Suprapubic skin (tissue), 4 donors: ENCODE data around the gene C6orf62. TPM values are rescaled to one million over a fixed set of nuclear protein-coding genes. Genes with fewer than 3 reads are reported as not detected.
"Not testable (repeated sequence)": the region's sequence is repeated elsewhere in the genome, so short reads cannot be mapped to it uniquely, and the experiment has no call there.

Source experiments
- DNase-seq, 2 donors: peaks; one replicate each; pipeline ENCODE4 v3.0.0-alpha.2; 2019; ENCODE audit warnings: low spot score in 2 of 2
- H3K27ac ChIP-seq: fragments of 200-600 bp; sonication (generic); one replicate; pipeline ENCODE4 v1.5.1; 2019
- H3K27me3 ChIP-seq: fragments of 200-600 bp; sonication (generic); one replicate; pipeline ENCODE4 v1.5.1; 2019
- H3K36me3 ChIP-seq: fragments of 200-600 bp; sonication (generic); one replicate; pipeline ENCODE4 v1.5.1; 2019
- H3K4me1 ChIP-seq: fragments of 200-600 bp; sonication (generic); one replicate; pipeline ENCODE4 v1.5.1; 2019
- H3K4me3 ChIP-seq: fragments of 200-600 bp; sonication (generic); one replicate; pipeline ENCODE4 v1.5.1; 2019; ENCODE audit warnings: mild to moderate bottlenecking
- H3K9me3 ChIP-seq: fragments of 200-600 bp; sonication (generic); one replicate; pipeline ENCODE4 v1.5.1; 2019
- CTCF ChIP-seq, 2 donors: fragments of 200-600 bp in 1 of 2; fragments of 450-650 bp in 1 of 2; sonication (generic) in 1 of 2; IDR thresholded peaks; one replicate each; pipeline ENCODE4 v1.5.1; 2016 to 2019; ENCODE audit warnings: antibody characterized with exemption in 2 of 2, mild to moderate bottlenecking in 1 of 2, moderate library complexity in 1 of 2
- EP300 ChIP-seq: sonication (generic); formaldehyde crosslinking; IDR thresholded peaks from one replicate; pipeline ENCODE4 v1.6.1; 2017; ENCODE audit warnings: antibody characterized with exemption
- POLR2A ChIP-seq, 2 donors: fragments of 450-650 bp; IDR thresholded peaks; one replicate each; pipeline ENCODE4 v1.6.1; 2017; ENCODE audit warnings: antibody characterized with exemption in 2 of 2, mild to moderate bottlenecking in 2 of 2, moderate library complexity in 2 of 2
- POLR2AphosphoS5 ChIP-seq, 3 donors: sonication (generic); formaldehyde crosslinking; IDR thresholded peaks; one replicate each; pipeline ENCODE4 v1.6.1; 2017; ENCODE audit warnings: antibody characterized with exemption in 3 of 3
- WGBS: methylation state at CpG from one replicate; pipeline ENCODE4 v1.1.5; 2018; 5-methylcytosine and 5-hydroxymethylcytosine counted together
- total RNA-seq, 4 donors: library from RNA; depleted of rRNA; stranded (reverse); fragments of >200 nt; gene quantifications; one replicate each; pipeline ENCODE4 v1.1.0, GENCODE V29; 2016

C6orf62 gene
- total RNA-seq, 4 donors from 2014 or later = 36.5 to 69.2 (median 55.5) TPM

DNA sequence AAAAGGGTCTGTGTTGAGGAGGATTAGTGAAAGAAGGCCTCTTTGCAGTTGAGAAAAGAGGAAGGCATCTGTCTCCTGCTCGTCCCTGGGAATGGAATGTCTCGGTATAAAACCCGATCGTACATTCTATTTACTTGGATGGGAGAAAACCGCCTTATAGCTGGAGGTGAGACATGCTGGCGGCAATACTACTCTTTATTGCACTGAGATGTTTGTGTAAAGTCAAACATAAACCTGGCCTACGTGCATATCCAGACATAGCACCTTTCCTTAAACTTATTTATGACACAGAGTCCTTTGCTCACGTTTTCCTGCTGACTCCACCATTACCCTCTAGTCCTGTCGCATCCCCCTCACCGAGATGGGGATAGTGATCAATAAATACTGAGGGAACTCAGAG lies 56.7 kb downstream of the C6orf62 start:
- H3K27ac ChIP-seq = no peak overlapping the region
- H3K4me1 ChIP-seq = peaks cover 24% of the 10 kb centered on the region
- peaks cover 29% of the 10 kb centered on the region for H3K36me3 ChIP-seq
- H3K27me3 ChIP-seq = no peaks in the 10 kb centered on the region
- WGBS = 92% methylated on average over 10 of the region's 10 CpGs
- no peak for TF ChIP-seq EP300
- no peak for TF ChIP-seq POLR2AphosphoS5 (IDR thresholded peaks at IDR 0.05)
- TF ChIP-seq CTCF (IDR thresholded peaks at IDR 0.05) = no peak
- TF ChIP-seq POLR2A (IDR thresholded peaks at IDR 0.05) = no peak
- no peak overlapping the region for H3K4me3 ChIP-seq
- no peak for DNase-seq
- H3K9me3 ChIP-seq = no peaks in the 10 kb centered on the region

DNA sequence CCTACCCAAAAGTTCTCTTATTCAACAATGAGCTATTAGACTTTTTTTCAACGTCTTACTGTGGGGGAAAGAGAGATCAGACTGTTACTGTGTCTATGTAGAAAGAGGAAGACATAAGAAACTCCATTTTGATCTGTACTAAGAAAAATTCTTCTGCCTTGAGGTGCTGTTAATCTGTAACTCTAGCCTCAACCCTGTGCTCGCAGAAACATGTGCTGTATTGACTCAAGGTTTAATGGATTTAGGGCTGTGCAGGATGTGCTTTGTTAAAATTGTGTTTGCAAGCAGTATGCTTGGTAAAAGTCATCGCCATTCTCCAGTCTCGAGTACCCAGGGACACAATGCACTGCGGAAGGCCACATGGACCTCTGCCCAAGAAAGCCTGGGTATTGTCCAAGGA lies 57.2 kb downstream of the C6orf62 start:
- 82% methylated on average over 5 of the region's 5 CpGs for WGBS
- H3K9me3 ChIP-seq, H3K27ac ChIP-seq, H3K27me3 ChIP-seq, H3K4me3 ChIP-seq, DNase-seq: not testable (repeated sequence)
- Histone ChIP-seq H3K4me1 (peaks cover 24% of the 10 kb centered on the region), H3K36me3 (peaks cover 33% of the 10 kb centered on the region)

- DNase-seq = no peak
Measured at GRCh38 chr6:24660105-24660504, 58.8 kb downstream of the C6orf62 start.

GRCh38 chr6:24659561-24659960 lies 59.4 kb downstream of the C6orf62 start:
- Histone ChIP-seq H3K9me3 (no peaks in the 10 kb centered on the region), H3K36me3 (peaks cover 33% of the 10 kb centered on the region), H3K4me1 (peaks cover 10% of the 10 kb centered on the region), H3K27ac (no peak overlapping the region), H3K4me3 (no peak overlapping the region), H3K27me3 (no peaks in the 10 kb centered on the region)
- no peak for DNase-seq
- TF ChIP-seq EP300 (no peak), POLR2A (IDR thresholded peaks at IDR 0.05) (no peak), CTCF (IDR thresholded peaks at IDR 0.05) (no peak), POLR2AphosphoS5 (IDR thresholded peaks at IDR 0.05) (no peak)
- WGBS = 46% methylated on average over 1 of the region's 1 CpG

More at GRCh38 chr6:24660105-24660504, 58.8 kb downstream of the C6orf62 start:
- peaks cover 37% of the 10 kb centered on the region for H3K36me3 ChIP-seq
- 95% methylated on average over 2 of the region's 2 CpGs for WGBS
- H3K4me3 ChIP-seq = no peak overlapping the region
- no peak for TF ChIP-seq POLR2AphosphoS5 (IDR thresholded peaks at IDR 0.05)
- no peak for TF ChIP-seq EP300
- peaks cover 16% of the 10 kb centered on the region for H3K4me1 ChIP-seq
- H3K9me3 ChIP-seq = no peaks in the 10 kb centered on the region
- H3K27ac ChIP-seq = no peak overlapping the region
- no peaks in the 10 kb centered on the region for H3K27me3 ChIP-seq

DNA sequence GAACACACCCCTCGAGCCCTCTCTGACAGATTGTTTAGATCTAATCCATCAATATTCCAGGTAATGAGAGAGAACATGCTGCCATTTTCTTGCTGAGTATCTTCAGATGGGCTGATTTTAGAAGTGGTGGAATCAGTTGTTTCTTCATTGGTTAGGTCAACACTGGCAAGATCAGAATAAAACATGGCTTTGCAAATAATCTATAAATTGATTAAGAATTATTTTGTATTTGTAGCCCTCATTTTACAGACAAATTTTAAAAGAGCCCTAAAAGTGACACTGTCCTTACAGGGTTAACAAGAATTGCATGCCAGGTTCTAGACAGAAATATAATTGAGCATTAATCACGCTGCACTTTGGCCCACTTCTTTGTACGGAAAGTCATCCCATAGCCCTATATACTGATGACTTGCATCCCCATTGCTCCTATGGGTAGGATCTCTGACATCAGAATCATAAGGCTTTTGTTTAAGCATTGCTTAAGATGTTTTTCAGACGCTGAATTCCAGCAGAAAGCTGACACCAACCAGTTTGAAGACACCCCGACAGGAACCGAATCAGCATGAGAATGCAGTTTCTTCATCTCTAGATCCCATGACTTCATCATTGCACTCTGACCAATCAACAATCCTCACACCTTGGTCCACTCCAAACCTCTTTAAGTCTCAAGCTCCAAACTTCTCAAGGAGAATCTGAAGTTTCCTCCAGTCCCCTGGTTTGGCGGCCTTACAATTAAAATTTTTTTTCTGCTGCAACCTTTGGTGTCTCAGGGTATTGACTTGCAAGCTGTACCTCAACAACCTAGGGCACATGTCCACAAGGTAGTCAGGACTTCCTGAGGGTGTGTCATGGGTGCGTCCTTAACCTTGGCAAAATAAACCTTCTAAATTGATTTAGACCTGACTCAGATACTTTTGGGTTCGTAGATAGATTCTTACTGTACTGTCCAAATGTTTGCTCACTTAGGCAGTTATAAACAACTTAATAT lies 60.1 kb downstream of the C6orf62 start:
- peaks cover 7% of the 10 kb centered on the region for H3K4me1 ChIP-seq
- TF ChIP-seq POLR2AphosphoS5 (IDR thresholded peaks at IDR 0.05) (no peak), CTCF (IDR thresholded peaks at IDR 0.05) (no peak), EP300 (no peak), POLR2A (IDR thresholded peaks at IDR 0.05) (no peak)
- peaks cover 35% of the 10 kb centered on the region for H3K36me3 ChIP-seq
- H3K4me3 ChIP-seq = no peak overlapping the region
- WGBS = 57% methylated on average over 9 of the region's 9 CpGs
- H3K27ac ChIP-seq = no peak overlapping the region
- DNase-seq = no peak
- H3K27me3 ChIP-seq = no peaks in the 10 kb centered on the region
- no peaks in the 10 kb centered on the region for H3K9me3 ChIP-seq

GRCh38 chr6:24655215-24655614 lies 63.7 kb downstream of the C6orf62 start:
- peaks cover 54% of the 10 kb centered on the region for H3K36me3 ChIP-seq
- peaks cover 7% of the 10 kb centered on the region for H3K4me1 ChIP-seq
- no peaks in the 10 kb centered on the region for H3K9me3 ChIP-seq
- no peaks in the 10 kb centered on the region for H3K27me3 ChIP-seq
- DNase-seq = no peak
- no peak overlapping the region for H3K27ac ChIP-seq
- WGBS = 63% methylated on average over 1 of the region's 1 CpG
- TF ChIP-seq POLR2AphosphoS5 (IDR thresholded peaks at IDR 0.05) (no peak), CTCF (IDR thresholded peaks at IDR 0.05) (no peak), EP300 (no peak), POLR2A (IDR thresholded peaks at IDR 0.05) (no peak)
- no peak overlapping the region for H3K4me3 ChIP-seq
